NT2/D1 (cell line): Measurements from ENCODE around the gene RABGGTA.

ENCODE experiments used
- SUZ12 ChIP-seq: IDR thresholded peaks from 2 replicates; pipeline ENCODE4 v1.6.1; 2011; ENCODE audit not compliant: insufficient read length, insufficient read depth; ENCODE audit errors: extremely low read depth
- YY1 ChIP-seq: IDR thresholded peaks from 2 replicates; pipeline ENCODE4 v1.6.1; 2011; ENCODE audit not compliant: insufficient read length, insufficient read depth
- ZNF274 ChIP-seq: IDR thresholded peaks from 2 replicates; pipeline ENCODE4 v1.6.1; 2011; ENCODE audit warnings: mild to moderate bottlenecking, low read depth, low read length

DNA sequence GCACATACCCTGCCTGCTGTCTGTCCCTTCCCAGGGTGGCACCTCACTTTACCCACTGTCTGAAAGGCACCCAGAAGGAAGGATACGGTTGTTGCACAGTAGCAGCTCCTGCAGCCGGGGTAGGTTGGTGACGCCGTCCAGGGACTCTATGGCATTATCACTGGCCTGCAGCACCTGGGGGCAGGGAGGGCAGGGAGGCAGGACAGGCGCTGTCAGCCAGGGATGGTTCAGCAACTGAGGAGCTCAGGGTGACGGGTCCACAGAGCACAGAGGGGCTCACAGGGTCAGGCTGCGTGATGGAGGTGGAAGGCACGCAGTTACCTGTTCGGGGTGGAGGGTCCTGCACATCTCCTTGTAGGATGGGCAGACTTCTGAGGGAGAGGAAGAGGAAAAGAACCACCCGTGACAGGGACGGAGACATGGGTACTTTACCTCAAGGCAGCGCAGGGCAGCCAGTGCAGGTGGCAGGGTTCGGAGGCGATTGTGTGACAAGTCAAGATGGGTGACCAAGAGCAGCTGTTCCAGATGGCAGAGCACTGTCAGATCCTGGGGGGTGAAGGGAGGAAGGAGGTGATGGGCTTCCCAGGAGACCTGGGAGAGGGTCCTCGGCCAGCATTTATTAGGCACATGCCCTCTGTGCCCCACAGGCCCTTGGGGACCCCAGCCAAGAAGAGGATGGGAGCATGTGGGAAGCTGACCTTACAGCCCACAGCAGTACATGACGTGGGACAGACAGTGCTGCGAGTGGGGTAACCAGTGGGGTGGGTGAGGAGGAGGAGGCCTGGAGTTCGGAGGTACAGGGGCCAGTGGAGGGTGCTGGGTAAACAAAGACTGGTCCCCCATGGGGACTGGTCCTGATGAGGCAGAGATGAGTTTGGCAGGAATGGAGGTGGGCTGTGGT lies 4.8 kb downstream of the RABGGTA start:
- TF ChIP-seq YY1 (no peak), ZNF274 (no peak), SUZ12 (no peak)
